Mesodermal cell (in vitro differentiated cells): ENCODE data around the gene GDF10.

ENCODE experiments used
- H3K27ac ChIP-seq: 2 replicates; pipeline ENCODE4 v1.7.0; 2013; ENCODE audit warnings: mild to moderate bottlenecking, low read depth, low read length, moderate library complexity; ENCODE audit not compliant: severe bottlenecking
- H3K36me3 ChIP-seq: 2 replicates; pipeline ENCODE4 v1.7.1; 2013; ENCODE audit warnings: mild to moderate bottlenecking, low read length, moderate library complexity; ENCODE audit not compliant: control insufficient read depth, insufficient read depth
- H3K4me1 ChIP-seq: one replicate; pipeline ENCODE4 v1.7.1; 2013; ENCODE audit warnings: mild to moderate bottlenecking, low read length; ENCODE audit not compliant: insufficient read depth, control insufficient read depth, poor library complexity, severe bottlenecking
- H3K4me3 ChIP-seq: 2 replicates; pipeline ENCODE4 v1.7.0; 2013; ENCODE audit warnings: low read length, control low read depth, mild to moderate bottlenecking; ENCODE audit not compliant: insufficient read depth, poor library complexity, severe bottlenecking; ENCODE audit errors: extremely low read depth
- H3K9me3 ChIP-seq: 2 replicates; pipeline ENCODE4 v1.7.1; 2013; ENCODE audit warnings: mild to moderate bottlenecking, low read length, moderate library complexity; ENCODE audit not compliant: control insufficient read depth
- WGBS, 2 experiments: methylation state at CpG; one replicate each; pipeline ENCODE4 v1.1.5; 2013; ENCODE audit warnings: missing lambda C conversion rate in 2 of 2; ENCODE audit not compliant: insufficient coverage in 2 of 2; 5-methylcytosine and 5-hydroxymethylcytosine counted together

GDF10 gene

DNA sequence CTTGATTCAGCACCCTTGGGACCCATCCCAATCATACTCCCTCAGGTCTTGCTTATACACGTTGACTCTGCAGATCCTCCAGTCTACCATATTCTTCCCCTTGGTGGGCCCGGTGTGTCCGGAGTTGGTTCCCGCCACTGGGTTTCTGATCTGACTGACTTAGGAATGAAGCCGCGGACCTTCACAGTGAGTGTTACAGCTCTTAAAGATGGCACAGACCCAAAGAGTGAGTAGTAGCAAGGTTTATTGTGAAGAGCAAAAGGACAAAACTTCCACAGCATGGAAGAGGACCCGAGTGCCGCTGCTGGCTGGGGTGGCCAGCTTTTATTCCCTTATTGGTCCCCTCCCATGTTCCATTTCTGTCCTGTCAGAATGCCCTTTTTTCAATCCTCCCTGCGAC is 5.9 kb upstream of the GDF10 start:
- Histone ChIP-seq H3K36me3 (no peaks in the 10 kb centered on the region), H3K4me3 (no peak overlapping the region), H3K4me1 (no peaks in the 10 kb centered on the region), H3K27ac (no peak overlapping the region), H3K9me3 (no peaks in the 10 kb centered on the region)
- WGBS, 2 experiments, result 95% methylated on average over 4 to 8 of the region's 9 CpGs

DNA sequence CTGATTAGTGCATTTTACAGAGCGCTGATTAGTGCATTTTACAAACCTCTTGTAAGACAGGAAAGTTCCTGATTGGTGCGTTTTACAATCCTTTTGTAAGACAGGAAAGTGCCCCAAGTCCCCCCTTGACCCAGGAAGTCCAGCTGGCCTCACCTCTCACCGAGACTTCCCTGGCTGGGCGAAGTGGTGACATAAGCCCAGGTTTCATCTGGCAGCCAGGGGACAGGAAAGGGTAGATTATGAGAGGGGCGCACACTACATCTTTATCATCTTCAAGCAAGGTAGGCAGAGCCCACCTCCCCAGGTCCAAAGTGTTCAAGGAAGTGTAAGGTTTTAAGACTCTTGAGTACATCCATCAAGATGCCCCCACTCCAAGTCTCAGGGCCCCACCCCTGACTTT is 5.5 kb upstream of the GDF10 start:
- 76 to 93% methylated on average over 2 to 3 of the region's 5 CpGs for WGBS, 2 experiments
- no peak overlapping the region for H3K27ac ChIP-seq
- H3K4me3 ChIP-seq, result no peak overlapping the region
- H3K36me3 ChIP-seq, result no peaks in the 10 kb centered on the region
- no peaks in the 10 kb centered on the region for H3K4me1 ChIP-seq
- H3K9me3 ChIP-seq, result no peaks in the 10 kb centered on the region

DNA sequence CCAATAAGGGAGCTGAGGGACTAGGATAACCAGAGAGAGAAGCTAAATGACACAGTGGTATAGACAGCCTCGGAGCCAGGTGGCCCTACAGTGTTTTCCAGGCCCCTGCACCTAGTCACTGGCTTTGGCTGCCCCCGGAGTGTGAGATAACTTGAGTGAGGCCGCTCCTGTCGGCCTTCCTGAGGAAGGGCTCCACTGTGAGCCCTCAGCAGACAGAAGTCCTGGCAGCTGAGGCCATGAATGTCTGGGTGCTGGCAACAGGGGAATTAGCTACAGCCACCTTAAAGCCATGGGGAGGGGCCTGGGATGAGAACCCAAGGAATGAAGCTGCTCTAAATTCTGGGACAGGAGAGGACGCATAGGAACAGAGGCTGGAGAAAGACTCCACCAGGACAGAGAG is 4.6 kb upstream of the GDF10 start:
- 90 to 94% methylated on average over 5 of the region's 5 CpGs for WGBS, 2 experiments
- no peaks in the 10 kb centered on the region for H3K36me3 ChIP-seq
- no peaks in the 10 kb centered on the region for H3K4me1 ChIP-seq
- H3K4me3 ChIP-seq, result no peak overlapping the region
- no peaks in the 10 kb centered on the region for H3K9me3 ChIP-seq
- no peak overlapping the region for H3K27ac ChIP-seq

DNA sequence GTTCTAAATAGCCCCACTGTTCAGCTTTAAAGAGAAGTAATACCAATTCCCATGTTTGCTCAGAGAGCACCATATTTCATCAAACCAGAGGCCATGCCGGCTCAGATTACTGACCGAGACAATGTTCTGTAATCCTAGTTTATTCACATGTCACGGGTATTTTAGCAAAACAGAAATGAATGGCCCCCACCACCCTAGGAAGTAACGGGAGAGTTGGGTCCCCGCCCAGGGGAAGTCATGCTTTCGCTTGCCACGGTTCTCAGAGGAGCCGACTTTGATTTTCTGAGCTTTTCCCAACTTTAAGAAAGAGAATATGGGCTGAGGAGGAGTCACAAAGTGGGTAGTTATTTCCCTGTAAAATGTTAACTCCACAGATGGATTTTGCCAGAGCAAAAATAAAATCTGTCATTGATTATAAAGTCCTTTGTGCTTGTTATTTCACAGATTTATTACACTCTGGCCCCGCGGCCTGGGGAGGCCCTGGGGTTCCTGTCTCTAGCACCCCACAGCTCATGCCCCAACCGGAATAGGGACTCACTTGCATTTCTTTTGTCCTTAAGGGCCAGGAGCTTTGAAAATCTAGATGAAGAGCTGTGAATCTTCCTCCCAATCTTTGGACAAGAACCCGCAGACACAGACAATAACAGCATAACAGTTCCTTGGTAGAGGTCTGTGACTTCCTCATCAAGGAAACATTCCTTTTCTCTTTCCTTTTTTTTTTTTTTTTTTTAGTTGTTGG is 3.7 kb upstream of the GDF10 start:
- Histone ChIP-seq H3K9me3 (no peaks in the 10 kb centered on the region), H3K4me3 (no peak overlapping the region), H3K36me3 (no peaks in the 10 kb centered on the region), H3K27ac (no peak overlapping the region), H3K4me1 (no peaks in the 10 kb centered on the region)
- WGBS, 2 experiments, result 70 to 82% methylated on average over 7 of the region's 12 CpGs

DNA sequence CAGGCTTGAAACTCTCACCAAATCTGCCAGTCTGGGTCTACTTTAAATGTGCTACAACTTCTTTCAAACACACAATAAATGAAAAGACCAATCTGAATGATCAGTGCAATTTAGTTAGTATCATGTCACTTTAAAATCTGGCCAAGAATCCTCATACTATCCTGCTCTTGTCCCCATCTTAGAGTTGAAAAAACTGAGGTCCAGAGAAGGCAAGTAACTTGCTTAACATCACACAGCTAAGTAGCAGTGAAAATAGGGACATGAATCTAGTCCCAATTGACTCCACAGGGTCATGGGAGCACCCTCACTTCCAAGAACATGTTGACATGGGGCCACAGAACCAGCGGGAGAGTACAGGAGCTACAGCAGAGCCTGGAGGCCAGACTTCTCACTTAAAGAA is 3.1 kb upstream of the GDF10 start:
- H3K4me1 ChIP-seq, result no peaks in the 10 kb centered on the region
- no peak overlapping the region for H3K27ac ChIP-seq
- 90% methylated on average over 1 of the region's 1 CpG; no CpG with 5 or more reads in 1 of the 2 experiments for WGBS, 2 experiments
- no peak overlapping the region for H3K4me3 ChIP-seq
- H3K9me3 ChIP-seq, result no peaks in the 10 kb centered on the region
- H3K36me3 ChIP-seq, result no peaks in the 10 kb centered on the region

DNA sequence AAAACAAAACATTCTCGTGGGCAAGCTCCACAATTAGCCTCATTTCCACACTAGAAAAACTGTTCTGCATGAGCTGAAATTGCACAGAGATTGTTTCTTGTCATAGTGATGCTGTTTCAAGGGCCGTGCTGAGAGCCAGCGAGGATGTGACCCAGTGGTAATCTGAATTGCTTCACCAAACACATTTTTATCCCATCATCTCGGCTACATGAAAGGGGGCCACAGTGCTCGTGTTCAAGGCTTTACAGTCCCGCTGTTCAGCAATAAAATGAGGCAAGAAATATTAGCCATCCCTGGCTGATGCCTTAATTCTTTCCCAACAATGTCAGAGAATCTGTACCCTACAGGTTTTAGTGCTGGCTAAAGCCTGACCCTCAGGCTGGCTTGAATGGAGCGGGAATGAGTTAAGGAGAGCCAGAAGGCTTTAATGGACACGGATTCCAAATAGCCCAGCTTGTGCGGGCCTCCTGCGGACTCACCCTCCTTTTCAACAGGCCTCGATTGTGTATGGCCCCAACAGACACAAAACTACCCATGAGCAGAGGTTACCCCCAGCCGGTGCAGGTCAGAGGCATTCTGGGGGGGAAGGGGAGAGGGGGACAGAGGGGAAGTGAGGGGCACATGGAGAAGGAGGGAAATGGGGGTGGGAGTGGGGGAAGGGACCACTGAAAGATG is 2.0 kb upstream of the GDF10 start:
- 74 to 84% methylated on average over 7 to 8 of the region's 12 CpGs for WGBS, 2 experiments
- Histone ChIP-seq H3K4me3 (no peak overlapping the region), H3K9me3 (no peaks in the 10 kb centered on the region), H3K36me3 (no peaks in the 10 kb centered on the region), H3K27ac (no peak overlapping the region), H3K4me1 (no peaks in the 10 kb centered on the region)

DNA sequence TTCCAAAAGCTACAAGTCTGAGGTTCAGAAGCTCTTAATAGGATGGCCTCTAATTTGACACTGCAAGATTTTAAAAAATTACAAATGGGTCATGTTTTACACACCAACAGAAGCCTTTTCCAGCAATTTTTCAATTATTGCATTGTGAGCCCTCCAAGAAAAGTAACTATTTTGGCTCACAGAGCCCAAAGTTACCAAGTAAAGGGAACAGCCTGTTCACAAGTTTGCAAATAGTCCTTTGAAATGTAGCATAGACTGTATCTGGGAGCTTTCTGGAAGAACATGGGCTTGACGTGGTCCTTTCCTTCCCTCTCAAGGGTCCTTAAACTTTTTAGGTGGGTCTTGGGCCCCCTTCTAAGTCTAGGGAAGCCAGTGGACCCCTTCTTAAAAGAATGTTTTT is 1.3 kb upstream of the GDF10 start:
- Histone ChIP-seq H3K4me3 (no peak overlapping the region), H3K9me3 (no peaks in the 10 kb centered on the region), H3K4me1 (no peaks in the 10 kb centered on the region), H3K36me3 (no peaks in the 10 kb centered on the region), H3K27ac (no peak overlapping the region)
- WGBS, 2 experiments, result 80 to 100% methylated on average over 1 of the region's 1 CpG

DNA sequence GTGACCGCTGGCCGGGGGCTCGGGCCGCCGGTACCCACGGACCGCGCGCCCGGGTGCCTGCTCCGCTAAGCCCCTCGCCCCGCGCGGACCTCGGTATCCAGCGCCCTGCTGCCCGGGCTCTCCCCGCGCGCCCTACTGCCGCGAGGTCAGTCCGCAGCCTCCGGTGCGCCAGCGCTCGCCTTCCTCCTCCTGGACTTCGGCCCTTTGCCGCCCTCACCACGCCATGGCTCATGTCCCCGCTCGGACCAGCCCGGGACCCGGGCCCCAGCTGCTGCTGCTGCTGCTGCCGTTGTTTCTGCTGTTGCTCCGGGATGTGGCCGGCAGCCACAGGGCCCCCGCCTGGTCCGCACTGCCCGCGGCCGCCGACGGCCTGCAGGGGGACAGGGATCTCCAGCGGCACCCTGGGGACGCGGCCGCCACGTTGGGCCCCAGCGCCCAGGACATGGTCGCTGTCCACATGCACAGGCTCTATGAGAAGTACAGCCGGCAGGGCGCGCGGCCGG is 483 bp downstream of the GDF10 start:
- no peaks in the 10 kb centered on the region for H3K9me3 ChIP-seq
- H3K4me3 ChIP-seq, result peak overlapping the region; percentile 40
- no peak overlapping the region for H3K27ac ChIP-seq
- 2 to 5% methylated on average over 44 to 48 of the region's 57 CpGs for WGBS, 2 experiments
- no peaks in the 10 kb centered on the region for H3K4me1 ChIP-seq
- H3K36me3 ChIP-seq, result no peaks in the 10 kb centered on the region

DNA sequence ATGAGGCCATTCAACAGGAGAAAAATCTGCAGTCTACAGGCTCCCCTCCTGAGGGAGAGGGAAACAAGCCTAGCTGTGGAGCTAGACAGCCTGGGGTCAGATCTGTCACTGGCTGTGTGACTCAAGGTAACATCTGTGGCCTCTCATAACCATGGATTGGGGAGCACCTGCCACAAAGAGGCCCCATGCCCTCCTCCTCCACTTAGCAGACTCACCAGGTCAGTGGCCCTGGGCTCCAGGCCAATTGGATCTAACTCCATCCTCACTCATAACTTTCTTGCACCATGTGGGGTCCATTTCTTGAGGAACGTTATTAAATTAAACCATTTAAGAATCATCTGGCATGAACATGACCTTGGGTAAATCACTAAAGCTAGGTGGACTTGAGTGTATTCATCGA is 1.8 kb downstream of the GDF10 start:
- WGBS, 2 experiments, result 80 to 92% methylated on average over 1 of the region's 2 CpGs
- Histone ChIP-seq H3K27ac (no peak overlapping the region), H3K36me3 (no peaks in the 10 kb centered on the region), H3K4me1 (no peaks in the 10 kb centered on the region), H3K9me3 (no peaks in the 10 kb centered on the region), H3K4me3 (no peak overlapping the region)

DNA sequence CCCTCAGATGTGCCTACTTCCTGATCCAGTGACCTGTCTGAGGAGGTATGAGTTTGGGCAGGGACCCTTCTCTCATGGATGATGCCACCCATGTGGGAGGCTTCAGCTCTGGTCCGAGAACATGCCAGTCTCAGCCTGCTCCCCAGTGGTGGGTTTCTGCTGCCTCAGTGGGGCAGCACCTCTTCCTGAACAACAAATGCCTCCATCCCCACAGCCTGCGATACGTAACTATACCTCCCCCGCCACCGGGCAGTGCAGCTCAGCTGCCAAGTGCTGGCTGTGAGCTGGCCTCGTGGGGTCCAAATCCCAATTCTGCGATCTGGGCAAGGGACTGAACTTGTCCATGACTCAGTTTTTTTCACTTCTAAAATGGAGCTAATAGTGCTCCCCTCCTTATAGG is 3.1 kb downstream of the GDF10 start:
- 91 to 94% methylated on average over 5 to 7 of the region's 7 CpGs for WGBS, 2 experiments
- Histone ChIP-seq H3K9me3 (no peaks in the 10 kb centered on the region), H3K4me3 (no peak overlapping the region), H3K27ac (no peak overlapping the region), H3K4me1 (no peaks in the 10 kb centered on the region), H3K36me3 (no peaks in the 10 kb centered on the region)

DNA sequence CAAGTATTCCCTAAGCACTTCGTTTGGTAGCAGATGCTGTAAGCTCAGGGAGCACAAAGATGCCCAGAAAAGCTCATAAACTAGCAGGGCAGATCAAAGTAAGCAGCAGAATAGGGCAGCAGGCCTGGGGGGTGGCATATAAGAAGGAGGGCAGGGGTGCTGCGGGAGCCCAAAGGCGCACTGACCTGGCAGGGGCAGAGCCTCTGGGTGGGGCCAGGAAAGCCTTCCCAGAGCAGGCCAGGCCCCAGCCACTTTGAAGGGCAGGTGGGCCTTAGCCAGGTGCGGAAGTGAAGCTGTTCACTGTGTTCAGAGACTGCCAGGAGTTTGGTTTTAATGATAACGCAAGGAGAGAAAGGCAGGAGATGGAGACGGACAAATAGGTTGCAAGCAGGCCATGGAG is 3.9 kb downstream of the GDF10 start:
- 85 to 90% methylated on average over 5 to 6 of the region's 6 CpGs for WGBS, 2 experiments
- Histone ChIP-seq H3K9me3 (no peaks in the 10 kb centered on the region), H3K36me3 (no peaks in the 10 kb centered on the region), H3K4me1 (no peaks in the 10 kb centered on the region), H3K27ac (no peak overlapping the region), H3K4me3 (no peak overlapping the region)
